Retinal pigment epithelial cell (primary cell): ENCODE measurements around the gene TBX5.

Experiments
- DNase-seq: peaks from one replicate; pipeline ENCODE4 v3.0.0-alpha.2; 2010; ENCODE audit warnings: low read depth
- H3K4me3 ChIP-seq: 2 replicates; pipeline ENCODE4 v1.5.1; 2011; ENCODE audit warnings: mild to moderate bottlenecking, low read length, control low read depth, moderate library complexity
- TF ChIP-seq, protein P1 (sequence below): conservative IDR thresholded peaks from 2 replicates; pipeline ENCODE4 v1.5.1; 2011; ENCODE audit warnings: low read depth, low read length, control low read depth, inconsistent platforms

Gene TBX5

DNA sequence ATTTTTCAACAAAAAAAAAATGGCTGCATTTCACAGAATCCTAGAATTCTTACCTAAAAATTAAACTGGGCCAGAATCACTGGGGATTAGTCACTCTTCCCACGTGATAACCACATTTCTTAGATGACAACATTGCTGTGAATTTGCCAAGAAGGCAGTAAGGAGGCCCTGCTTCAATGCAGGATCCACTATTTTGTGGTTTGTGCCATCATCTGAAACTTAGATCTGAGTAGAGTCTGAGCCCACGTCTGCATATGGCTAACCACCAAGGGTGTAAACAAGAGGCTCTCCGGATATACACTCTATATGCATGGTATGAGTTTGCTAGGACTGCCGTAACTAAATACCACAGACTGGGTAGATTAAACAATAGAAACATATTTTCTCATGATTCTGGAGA, 24.4 kb upstream of the TBX5 start:
- no peak overlapping the region for H3K4me3 ChIP-seq
- TF ChIP-seq, protein P1, sequence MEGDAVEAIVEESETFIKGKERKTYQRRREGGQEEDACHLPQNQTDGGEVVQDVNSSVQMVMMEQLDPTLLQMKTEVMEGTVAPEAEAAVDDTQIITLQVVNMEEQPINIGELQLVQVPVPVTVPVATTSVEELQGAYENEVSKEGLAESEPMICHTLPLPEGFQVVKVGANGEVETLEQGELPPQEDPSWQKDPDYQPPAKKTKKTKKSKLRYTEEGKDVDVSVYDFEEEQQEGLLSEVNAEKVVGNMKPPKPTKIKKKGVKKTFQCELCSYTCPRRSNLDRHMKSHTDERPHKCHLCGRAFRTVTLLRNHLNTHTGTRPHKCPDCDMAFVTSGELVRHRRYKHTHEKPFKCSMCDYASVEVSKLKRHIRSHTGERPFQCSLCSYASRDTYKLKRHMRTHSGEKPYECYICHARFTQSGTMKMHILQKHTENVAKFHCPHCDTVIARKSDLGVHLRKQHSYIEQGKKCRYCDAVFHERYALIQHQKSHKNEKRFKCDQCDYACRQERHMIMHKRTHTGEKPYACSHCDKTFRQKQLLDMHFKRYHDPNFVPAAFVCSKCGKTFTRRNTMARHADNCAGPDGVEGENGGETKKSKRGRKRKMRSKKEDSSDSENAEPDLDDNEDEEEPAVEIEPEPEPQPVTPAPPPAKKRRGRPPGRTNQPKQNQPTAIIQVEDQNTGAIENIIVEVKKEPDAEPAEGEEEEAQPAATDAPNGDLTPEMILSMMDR = no peak
- DNase-seq = no peak

DNA sequence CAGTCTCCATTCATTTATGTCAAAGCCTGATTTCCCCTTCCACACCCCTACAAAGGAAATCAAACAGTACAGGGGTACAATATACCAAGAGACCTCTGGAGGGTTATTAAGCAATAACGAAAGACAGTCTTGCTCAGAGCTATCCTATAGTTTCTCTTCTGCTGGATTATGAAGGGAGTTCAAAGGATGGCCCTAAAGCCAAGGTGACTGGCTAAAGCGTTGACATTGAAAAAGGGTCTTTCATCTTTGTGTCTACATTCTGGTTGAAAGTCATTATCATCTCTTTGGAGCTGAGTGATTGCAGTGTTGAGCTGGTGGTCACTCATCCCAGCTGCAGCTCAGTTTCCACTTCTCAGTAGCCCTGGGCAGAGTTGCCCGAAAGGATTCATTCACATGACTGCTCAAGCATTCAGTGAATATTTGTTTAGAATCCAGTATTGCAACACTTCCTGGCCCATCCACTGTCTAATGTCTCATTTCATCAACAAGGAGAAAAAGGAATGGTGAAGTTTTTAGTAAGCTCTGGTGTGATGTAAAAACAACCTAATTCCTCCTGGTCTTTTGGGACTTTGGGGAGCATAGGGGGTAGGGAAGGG, 19.2 kb upstream of the TBX5 start:
- DNase-seq = no peak
- TF ChIP-seq, protein P1 = no peak
- no peak overlapping the region for H3K4me3 ChIP-seq

DNA sequence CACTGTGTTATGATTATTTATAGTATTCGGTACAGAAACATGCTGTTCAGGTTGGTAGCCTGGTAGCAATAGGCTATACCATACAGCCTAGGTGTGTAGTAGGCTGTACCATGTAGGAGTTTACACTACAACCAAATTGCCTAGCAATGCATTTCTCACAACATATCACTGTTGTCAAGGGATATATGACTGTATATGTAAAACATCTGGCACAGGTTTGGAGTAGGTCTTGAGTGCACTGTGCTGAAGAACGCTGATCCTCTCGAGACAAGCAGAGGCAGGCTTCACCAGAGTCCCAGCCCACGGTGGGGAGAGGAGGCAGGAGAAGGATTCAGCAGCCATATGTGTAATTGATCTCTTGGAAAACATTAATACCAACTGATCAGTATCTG, 15.0 kb upstream of the TBX5 start:
- no peak for DNase-seq
- H3K4me3 ChIP-seq = no peak overlapping the region
- TF ChIP-seq, protein P1 = no peak

DNA sequence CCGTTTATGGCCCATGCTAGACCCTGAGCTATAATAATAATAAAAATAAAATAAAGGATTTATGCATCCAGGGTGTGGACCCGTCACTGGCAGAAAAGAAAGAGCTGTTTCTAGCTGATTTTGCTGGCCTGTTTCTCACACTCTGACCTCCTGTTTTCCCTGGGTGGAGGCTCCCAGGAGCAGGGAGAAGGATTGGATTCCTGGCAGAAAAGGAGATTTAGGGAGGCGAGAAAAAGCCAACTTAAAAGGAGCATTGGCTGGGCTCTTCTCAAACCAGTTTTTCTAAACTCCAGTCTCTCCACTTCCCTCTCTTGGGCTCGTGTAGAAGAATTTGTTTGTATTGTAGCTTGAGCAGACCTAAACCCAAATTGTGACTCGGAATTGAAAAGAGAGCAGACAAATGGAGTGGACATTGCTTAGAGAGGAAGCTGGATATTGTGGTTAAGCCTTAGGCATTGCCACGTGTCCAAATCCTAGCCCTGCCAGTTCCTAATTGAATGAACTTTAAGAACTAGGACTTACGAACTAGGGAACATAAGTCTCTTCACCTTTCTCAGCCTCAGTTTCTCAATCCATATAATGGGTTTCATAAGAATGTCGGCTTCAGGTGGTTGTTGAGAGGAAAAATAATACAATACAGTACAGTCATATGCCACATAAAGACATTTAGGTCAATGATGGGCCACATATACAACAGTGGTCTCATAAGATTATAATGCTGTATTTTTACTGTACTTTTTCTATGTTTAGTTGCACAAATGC, 14.4 kb upstream of the TBX5 start:
- no peak overlapping the region for H3K4me3 ChIP-seq
- TF ChIP-seq, protein P1 = no peak
- no peak for DNase-seq

DNA sequence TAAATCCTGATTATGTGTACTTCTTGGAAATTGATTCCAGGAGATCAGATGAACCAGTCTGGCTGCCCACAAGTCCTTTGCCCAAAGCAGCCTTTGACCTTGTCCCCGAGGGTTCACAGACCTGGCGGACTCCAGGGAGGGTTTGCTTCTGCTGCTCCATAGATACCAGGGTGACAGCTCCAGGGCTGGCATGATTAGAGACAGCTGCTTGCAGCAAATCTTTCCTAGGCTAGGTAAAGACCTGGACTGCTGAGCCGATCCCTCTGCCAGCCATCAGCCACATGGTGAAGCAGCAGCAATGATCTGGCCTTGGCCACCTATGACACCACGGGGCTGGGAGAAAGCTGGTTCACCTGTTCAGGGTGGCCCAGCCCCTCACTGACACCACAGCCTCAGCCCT, 10.1 kb upstream of the TBX5 start:
- TF ChIP-seq, protein P1 = no peak
- DNase-seq = no peak
- no peak overlapping the region for H3K4me3 ChIP-seq

DNA sequence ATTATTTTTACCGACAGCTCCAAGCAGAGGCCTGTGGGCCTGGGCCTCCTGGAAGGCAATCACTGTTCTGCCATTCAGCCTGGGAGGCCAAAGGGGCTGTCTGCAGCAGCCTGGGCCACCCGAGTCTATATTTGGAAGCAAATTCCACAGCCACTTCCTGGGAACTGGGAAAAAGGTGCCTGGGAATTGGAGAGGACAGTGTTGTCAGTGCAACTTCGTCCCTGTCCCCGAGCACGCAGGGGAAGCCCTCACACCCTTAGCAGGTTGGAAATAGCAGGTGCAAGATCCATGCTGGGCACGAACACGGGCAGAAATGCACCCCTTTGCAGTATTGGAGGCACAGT, 9.6 kb upstream of the TBX5 start:
- no peak for DNase-seq
- H3K4me3 ChIP-seq = no peak overlapping the region
- TF ChIP-seq, protein P1 = no peak

DNA sequence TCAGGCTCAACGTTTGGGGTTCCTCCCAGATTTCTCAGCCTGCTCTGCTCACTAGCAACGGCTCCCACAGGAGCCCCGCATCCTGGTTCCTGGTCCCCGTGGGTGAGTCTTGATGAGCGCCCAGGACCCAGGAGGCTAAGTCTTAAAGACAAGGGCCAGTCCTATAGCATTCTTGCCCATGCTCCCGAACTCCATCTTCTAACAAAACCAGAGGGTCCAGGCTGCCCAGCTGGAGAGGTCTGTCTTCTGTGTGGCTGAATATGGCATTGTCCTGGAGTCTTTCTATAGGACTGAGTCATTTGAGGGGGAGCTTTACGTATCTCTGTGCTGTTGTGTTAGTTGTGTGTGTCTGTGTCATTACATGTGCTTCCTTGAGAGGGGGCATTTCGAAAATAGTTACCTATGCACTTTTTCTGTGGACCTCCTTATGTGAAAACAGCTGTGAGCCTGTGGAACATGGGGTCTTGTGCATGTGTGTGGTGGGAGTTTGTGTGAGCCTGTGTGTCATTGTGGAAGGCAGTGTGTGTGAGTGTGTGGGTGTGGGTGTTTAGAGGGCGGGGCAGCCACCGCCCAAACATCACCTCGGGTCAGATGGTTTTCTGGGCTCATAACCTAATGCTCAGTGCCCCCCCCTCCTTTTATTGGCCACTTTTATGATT, 9.1 kb upstream of the TBX5 start:
- DNase-seq = no peak
- H3K4me3 ChIP-seq = no peak overlapping the region
- TF ChIP-seq, protein P1 = no peak
